Neural cell (in vitro differentiated cells): Measurements from ENCODE around the gene CHST8. TPM values are rescaled to one million over a fixed set of nuclear protein-coding genes. Genes with fewer than 3 reads are reported as not detected.

Experiments used
- H2AFZ ChIP-seq: fragments of 200-600, 300-800 bp; sonication (generic), shearing (Covaris generic); 2 replicates; pipeline ENCODE4 v1.6.0; 2014; ENCODE audit warnings: low read depth, mild to moderate bottlenecking, antibody characterized with exemption, low read length, moderate library complexity
- H3F3A ChIP-seq: fragments of 200-600 bp; shearing (Covaris generic); 2 replicates; pipeline ENCODE4 v1.6.1; 2016; ENCODE audit warnings: mild to moderate bottlenecking, moderate library complexity, mixed read lengths, antibody characterized with exemption, low read length; ENCODE audit not compliant: insufficient read depth, poor library complexity, severe bottlenecking
- H3K27ac ChIP-seq: fragments of 200-600, 300-800 bp; sonication (generic), shearing (Covaris generic); 2 replicates; pipeline ENCODE4 v1.5.1; 2014; ENCODE audit warnings: mild to moderate bottlenecking, low read length, moderate library complexity
- H3K27me3 ChIP-seq: fragments of 300-800, 200-600 bp; sonication (generic), shearing (Covaris generic); 2 replicates; pipeline ENCODE4 v1.6.0; 2014; ENCODE audit warnings: mild to moderate bottlenecking, low read depth, low read length, moderate library complexity; ENCODE audit not compliant: insufficient read depth
- H3K36me3 ChIP-seq: fragments of 300-800, 200-600 bp; sonication (generic), shearing (Covaris generic); 2 replicates; pipeline ENCODE4 v1.5.1; 2014; ENCODE audit warnings: mild to moderate bottlenecking, antibody characterized with exemption, low read length, moderate library complexity; ENCODE audit not compliant: insufficient read depth
- H3K4me2 ChIP-seq: fragments of 300-800, 200-600 bp; sonication (generic), shearing (Covaris generic); 2 replicates; pipeline ENCODE4 v1.6.0; 2014; ENCODE audit warnings: mild to moderate bottlenecking, low read length
- H3K4me3 ChIP-seq: fragments of 300-800, 200-600 bp; sonication (generic), shearing (Covaris generic); 2 replicates; pipeline ENCODE4 v1.5.1; 2014; ENCODE audit warnings: mild to moderate bottlenecking, low read length, moderate library complexity
- H3K79me2 ChIP-seq: fragments of 200-600 bp; shearing (Covaris generic); replicated peaks from 2 replicates; pipeline ENCODE4 v1.6.0; 2014; ENCODE audit warnings: mild to moderate bottlenecking, low read length, moderate library complexity; ENCODE audit not compliant: insufficient read depth
- H3K9ac ChIP-seq: fragments of 300-800, 200-600 bp; sonication (generic), shearing (Covaris generic); 2 replicates; pipeline ENCODE4 v1.6.1; 2016; ENCODE audit warnings: mild to moderate bottlenecking, low read length, mixed read lengths
- H3K9me2 ChIP-seq: fragments of 200-600 bp; shearing (Covaris generic); 2 replicates; pipeline ENCODE4 v1.6.1; 2016; ENCODE audit warnings: mild to moderate bottlenecking, low read length, mixed read lengths; ENCODE audit not compliant: insufficient read depth
- H3K9me3 ChIP-seq: fragments of 200-600, 300-800 bp; sonication (generic), shearing (Covaris generic); 2 replicates; pipeline ENCODE4 v1.6.1; 2016; ENCODE audit warnings: mild to moderate bottlenecking, mixed run types, low read length, moderate library complexity, mixed read lengths
- H4K20me1 ChIP-seq: fragments of 200-600 bp; shearing (Covaris generic); 2 replicates; pipeline ENCODE4 v1.6.1; 2016; ENCODE audit warnings: mild to moderate bottlenecking, mixed run types; ENCODE audit not compliant: insufficient read depth
- CTCF ChIP-seq: fragments of 450-650 bp; IDR thresholded peaks from 2 replicates; pipeline ENCODE4 v1.5.1; 2014; ENCODE audit warnings: antibody characterized with exemption, mild to moderate bottlenecking, moderate library complexity; ENCODE audit not compliant: poor library complexity, severe bottlenecking
- EP300 ChIP-seq: fragments of 450-650 bp; conservative IDR thresholded peaks from 2 replicates; pipeline ENCODE4 v1.6.1; 2014; ENCODE audit warnings: antibody characterized with exemption, mild to moderate bottlenecking, moderate library complexity; ENCODE audit not compliant: poor library complexity, severe bottlenecking
- EZH2 ChIP-seq: fragments of 200-600, 300-800 bp; shearing (Covaris generic), sonication (generic); IDR thresholded peaks from 2 replicates; pipeline ENCODE4 v1.6.1; 2014; ENCODE audit warnings: antibody characterized with exemption, low read length, borderline replicate concordance, mild to moderate bottlenecking; ENCODE audit not compliant: insufficient read depth, poor library complexity, severe bottlenecking
- MXI1 ChIP-seq: fragments of 450-650 bp; conservative IDR thresholded peaks from 2 replicates; pipeline ENCODE4 v1.6.1; 2014; ENCODE audit warnings: antibody characterized with exemption, mild to moderate bottlenecking; ENCODE audit not compliant: poor library complexity, severe bottlenecking
- POLR2AphosphoS5 ChIP-seq: IDR thresholded peaks from 2 replicates; pipeline ENCODE4 v1.6.1; 2012
- RAD21 ChIP-seq: fragments of 450-650 bp; conservative IDR thresholded peaks from 2 replicates; pipeline ENCODE4 v1.6.1; 2014; ENCODE audit warnings: antibody characterized with exemption, mild to moderate bottlenecking, moderate library complexity
- SMC3 ChIP-seq: fragments of 450-650 bp; conservative IDR thresholded peaks from 2 replicates; pipeline ENCODE4 v1.6.1; 2014; ENCODE audit warnings: antibody characterized with exemption, mild to moderate bottlenecking, moderate library complexity; ENCODE audit not compliant: poor library complexity
- TAF1 ChIP-seq: IDR thresholded peaks from 2 replicates; pipeline ENCODE4 v1.6.1; 2012; ENCODE audit warnings: low read depth
- polyA plus RNA-seq: library from polyadenylated mRNA; depleted of rRNA; stranded (reverse); fragments of >200 nt; gene quantifications from 2 replicates; pipeline ENCODE4 v1.2.3, GENCODE V29; 2014
- TF ChIP-seq, protein P1 (sequence below): IDR thresholded peaks from 2 replicates; pipeline ENCODE4 v1.6.1; 2012; ENCODE audit warnings: borderline replicate concordance

Gene CHST8
- polyA plus RNA-seq, 1 donor from 2014 or later: 7.1 TPM

- Histone ChIP-seq H3K9ac (no peak overlapping the region), H3K4me3 (no peak overlapping the region), H3F3A (no peaks in the 10 kb centered on the region), H2AFZ (no peak overlapping the region), H3K36me3 (no peaks in the 10 kb centered on the region), H3K79me2 (no peaks in the 10 kb centered on the region), H3K9me2 (no peaks in the 10 kb centered on the region), H3K9me3 (no peaks in the 10 kb centered on the region), H4K20me1 (no peaks in the 10 kb centered on the region), H3K27me3 (no peaks in the 10 kb centered on the region), H3K4me2 (no peak overlapping the region), H3K27ac (no peak overlapping the region)
- TF ChIP-seq TAF1 (no peak), POLR2AphosphoS5 (no peak), RAD21 (no peak)
Observed at GRCh38 chr19:33609353-33609752, 12.4 kb upstream of the CHST8 start.

- no peak overlapping the region for H3K4me2 ChIP-seq
- no peak overlapping the region for H3K4me3 ChIP-seq
- H3K27ac ChIP-seq: no peak overlapping the region
- H2AFZ ChIP-seq: no peak overlapping the region
- H3K9ac ChIP-seq: no peak overlapping the region
- no peaks in the 10 kb centered on the region for H3K9me2 ChIP-seq
- no peaks in the 10 kb centered on the region for H3K27me3 ChIP-seq
- no peaks in the 10 kb centered on the region for H3F3A ChIP-seq
- no peaks in the 10 kb centered on the region for H3K9me3 ChIP-seq
- TF ChIP-seq TAF1: no peak
- H3K36me3 ChIP-seq: no peaks in the 10 kb centered on the region
- H3K79me2 ChIP-seq: no peaks in the 10 kb centered on the region
- no peaks in the 10 kb centered on the region for H4K20me1 ChIP-seq
Observed at GRCh38 chr19:33610588-33610987, 11.2 kb upstream of the CHST8 start.

DNA sequence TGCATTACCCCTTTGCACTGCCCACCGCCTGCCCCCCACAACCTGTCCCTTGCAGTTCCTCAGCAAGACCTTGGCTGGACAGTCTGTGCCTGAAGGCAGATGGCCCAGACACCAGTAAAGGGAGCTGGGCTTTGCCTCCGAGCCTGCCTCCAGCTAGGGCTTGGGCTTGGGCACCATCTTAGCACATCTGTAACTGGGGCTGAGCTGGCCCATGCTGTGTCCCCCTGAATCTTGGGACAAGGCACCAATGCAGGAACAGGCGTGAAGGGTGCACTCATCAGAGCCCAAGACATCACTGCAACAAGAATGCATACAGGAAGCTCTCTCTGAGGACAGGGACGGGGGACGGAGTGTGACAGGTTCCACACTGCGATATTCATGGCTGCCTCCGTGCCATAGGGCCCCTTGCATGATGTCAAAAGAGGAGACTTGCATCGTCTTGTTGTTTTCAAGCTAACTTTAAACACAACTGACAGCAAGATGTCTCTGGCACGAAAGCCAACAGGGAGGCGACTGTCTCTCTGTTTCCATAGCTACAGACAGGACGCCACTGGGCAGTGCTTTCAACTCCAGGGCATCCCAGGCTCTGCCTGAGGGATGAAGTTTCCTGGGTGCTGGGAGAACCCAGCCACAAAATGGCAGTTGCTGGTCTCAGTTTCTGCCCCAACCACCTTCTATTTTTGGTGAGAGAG, 8.7 kb upstream of the CHST8 start:
- no peak overlapping the region for H3K4me2 ChIP-seq
- no peak overlapping the region for H3K9ac ChIP-seq
- no peak overlapping the region for H3K4me3 ChIP-seq
- no peaks in the 10 kb centered on the region for H3F3A ChIP-seq
- no peaks in the 10 kb centered on the region for H3K9me3 ChIP-seq
- H3K79me2 ChIP-seq: no peaks in the 10 kb centered on the region
- no peaks in the 10 kb centered on the region for H3K36me3 ChIP-seq
- no peak overlapping the region for H2AFZ ChIP-seq
- peaks cover 6% of the 10 kb centered on the region for H3K27me3 ChIP-seq
- no peaks in the 10 kb centered on the region for H4K20me1 ChIP-seq
- no peak for TF ChIP-seq EP300
- TF ChIP-seq CTCF: no peak
- TF ChIP-seq SMC3: no peak
- no peak for TF ChIP-seq EZH2
- TF ChIP-seq POLR2AphosphoS5: no peak
- TF ChIP-seq RAD21: no peak
- TF ChIP-seq MXI1: no peak
- TF ChIP-seq TAF1: no peak
- TF ChIP-seq, protein P1, sequence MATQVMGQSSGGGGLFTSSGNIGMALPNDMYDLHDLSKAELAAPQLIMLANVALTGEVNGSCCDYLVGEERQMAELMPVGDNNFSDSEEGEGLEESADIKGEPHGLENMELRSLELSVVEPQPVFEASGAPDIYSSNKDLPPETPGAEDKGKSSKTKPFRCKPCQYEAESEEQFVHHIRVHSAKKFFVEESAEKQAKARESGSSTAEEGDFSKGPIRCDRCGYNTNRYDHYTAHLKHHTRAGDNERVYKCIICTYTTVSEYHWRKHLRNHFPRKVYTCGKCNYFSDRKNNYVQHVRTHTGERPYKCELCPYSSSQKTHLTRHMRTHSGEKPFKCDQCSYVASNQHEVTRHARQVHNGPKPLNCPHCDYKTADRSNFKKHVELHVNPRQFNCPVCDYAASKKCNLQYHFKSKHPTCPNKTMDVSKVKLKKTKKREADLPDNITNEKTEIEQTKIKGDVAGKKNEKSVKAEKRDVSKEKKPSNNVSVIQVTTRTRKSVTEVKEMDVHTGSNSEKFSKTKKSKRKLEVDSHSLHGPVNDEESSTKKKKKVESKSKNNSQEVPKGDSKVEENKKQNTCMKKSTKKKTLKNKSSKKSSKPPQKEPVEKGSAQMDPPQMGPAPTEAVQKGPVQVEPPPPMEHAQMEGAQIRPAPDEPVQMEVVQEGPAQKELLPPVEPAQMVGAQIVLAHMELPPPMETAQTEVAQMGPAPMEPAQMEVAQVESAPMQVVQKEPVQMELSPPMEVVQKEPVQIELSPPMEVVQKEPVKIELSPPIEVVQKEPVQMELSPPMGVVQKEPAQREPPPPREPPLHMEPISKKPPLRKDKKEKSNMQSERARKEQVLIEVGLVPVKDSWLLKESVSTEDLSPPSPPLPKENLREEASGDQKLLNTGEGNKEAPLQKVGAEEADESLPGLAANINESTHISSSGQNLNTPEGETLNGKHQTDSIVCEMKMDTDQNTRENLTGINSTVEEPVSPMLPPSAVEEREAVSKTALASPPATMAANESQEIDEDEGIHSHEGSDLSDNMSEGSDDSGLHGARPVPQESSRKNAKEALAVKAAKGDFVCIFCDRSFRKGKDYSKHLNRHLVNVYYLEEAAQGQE: no peak
- H3K9me2 ChIP-seq: no peaks in the 10 kb centered on the region
- no peak overlapping the region for H3K27ac ChIP-seq
